ENCODE measurements around the gene TBC1D2.

TBC1D2 gene

GRCh38 chr9:98236901-98237487 is 18.5 kb downstream of the TBC1D2 start:
- DNase-seq (ENCODE audit: low read depth) = no peak

- DNase-seq (ENCODE audit: low read depth) = no peak
These were observed 20.3 kb downstream of the TBC1D2 start for GRCh38 chr9:98235126-98235525.

- DNase-seq (ENCODE audit: low read depth) = no peak
These were observed 21.1 kb downstream of the TBC1D2 start for GRCh38 chr9:98234245-98234825.

- DNase-seq (ENCODE audit: low read depth) = no peak
These were observed 22.5 kb downstream of the TBC1D2 start for GRCh38 chr9:98232926-98233325.

GRCh38 chr9:98231770-98232478 is 23.5 kb downstream of the TBC1D2 start:
- no peak for DNase-seq (ENCODE audit: low read depth)

GRCh38 chr9:98230789-98231188 is 24.7 kb downstream of the TBC1D2 start:
- no peak for DNase-seq (ENCODE audit: low read depth)

- DNase-seq (ENCODE audit: low read depth) = no peak
These were observed 25.1 kb downstream of the TBC1D2 start for GRCh38 chr9:98230304-98230703.

- no peak for DNase-seq (ENCODE audit: low read depth)
These were observed 25.8 kb downstream of the TBC1D2 start for GRCh38 chr9:98229620-98230019.

GRCh38 chr9:98229090-98229395 is 26.4 kb downstream of the TBC1D2 start:
- DNase-seq (ENCODE audit: low read depth) = no peak

GRCh38 chr9:98228392-98229089 is 26.9 kb downstream of the TBC1D2 start:
- DNase-seq (ENCODE audit: low read depth) = no peak

GRCh38 chr9:98227883-98228282 is 27.6 kb downstream of the TBC1D2 start:
- no peak for DNase-seq (ENCODE audit: low read depth)

GRCh38 chr9:98226957-98227356 is 28.5 kb downstream of the TBC1D2 start:
- DNase-seq (ENCODE audit: low read depth) = no peak

GRCh38 chr9:98226516-98226915 is 28.9 kb downstream of the TBC1D2 start:
- no peak for DNase-seq (ENCODE audit: low read depth)

- no peak for DNase-seq (ENCODE audit: low read depth)
These were observed 30.4 kb downstream of the TBC1D2 start for GRCh38 chr9:98225015-98225442.

- DNase-seq (ENCODE audit: low read depth) = no peak
These were observed 32.4 kb downstream of the TBC1D2 start for GRCh38 chr9:98222885-98223691.

- no peak for DNase-seq (ENCODE audit: low read depth)
These were observed 34.5 kb downstream of the TBC1D2 start for GRCh38 chr9:98220911-98221310.

- no peak for DNase-seq (ENCODE audit: low read depth)
These were observed 35.6 kb downstream of the TBC1D2 start for GRCh38 chr9:98219794-98220370.

GRCh38 chr9:98219364-98219716 is 36.1 kb downstream of the TBC1D2 start:
- DNase-seq (ENCODE audit: low read depth) = no peak

- DNase-seq (ENCODE audit: low read depth) = no peak
These were observed 36.7 kb downstream of the TBC1D2 start for GRCh38 chr9:98218562-98219363.

GRCh38 chr9:98217255-98217654 is 38.2 kb downstream of the TBC1D2 start:
- DNase-seq (ENCODE audit: low read depth) = no peak

- DNase-seq (ENCODE audit: low read depth) = no peak
These were observed 39.1 kb downstream of the TBC1D2 start for GRCh38 chr9:98216391-98216790.
